ENCODE results near the gene COL9A1. TPM values are rescaled to one million over a fixed set of nuclear protein-coding genes. Genes with fewer than 3 reads are reported as not detected.
"Not testable (repeated sequence)": the region's sequence is repeated elsewhere in the genome, so short reads cannot be mapped to it uniquely, and the experiment has no call there.

Gene COL9A1
- total RNA-seq, 1 experiment from 2014 or later, result not detected

DNA sequence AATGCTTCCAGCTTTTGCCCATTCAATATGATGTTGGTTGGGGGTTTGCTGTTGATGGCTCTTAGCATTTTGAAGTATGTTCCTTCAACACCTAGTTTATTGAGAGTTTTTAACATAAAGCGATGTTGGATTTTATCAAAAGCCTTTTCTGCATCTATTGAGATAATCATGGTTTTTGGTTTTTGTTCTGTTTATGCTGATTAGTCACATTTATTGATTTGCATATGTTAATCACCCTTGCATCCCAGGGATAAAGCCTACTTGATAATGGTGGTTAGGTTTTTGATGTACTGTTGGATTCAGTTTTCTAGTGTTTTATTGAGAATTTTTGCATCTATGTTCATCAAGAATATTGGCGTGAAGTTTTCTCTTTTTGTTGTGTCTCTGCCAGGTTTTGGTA lies 40.4 kb upstream of the COL9A1 start:
- no peaks in the 10 kb centered on the region for H3K9me3 ChIP-seq
- H3K36me3 Mint-ChIP-seq (ENCODE audit: insufficient read depth, unreplicated experiment), result no peaks in the 10 kb centered on the region
- no peak for DNase-seq
- POLR2A ChIA-PET, result no interaction called here
- no peaks in the 10 kb centered on the region for H3K27me3 ChIP-seq (replicated peaks; ENCODE audit: control insufficient read depth, insufficient read depth, low read length)
- CTCF ChIA-PET, result no interaction called here
- no peaks in the 10 kb centered on the region for H3K36me3 ChIP-seq (ENCODE audit: control insufficient read depth, insufficient read depth, low read length)
- no peaks in the 10 kb centered on the region for H3K9me3 Mint-ChIP-seq (ENCODE audit: unreplicated experiment)
- H3K27me3 Mint-ChIP-seq (ENCODE audit: insufficient read depth, unreplicated experiment), result peaks cover 13% of the 10 kb centered on the region
- H3K4me1 ChIP-seq, result no peaks in the 10 kb centered on the region
- H3K27ac Mint-ChIP-seq (ENCODE audit: unreplicated experiment), result no peak overlapping the region
- H3K4me3 Mint-ChIP-seq (ENCODE audit: unreplicated experiment), result no peak overlapping the region
- intact Hi-C loops (cut with micrococcal nuclease; ENCODE audit: unreplicated experiment), result no loop called here
- TF ChIP-seq, protein P1, sequence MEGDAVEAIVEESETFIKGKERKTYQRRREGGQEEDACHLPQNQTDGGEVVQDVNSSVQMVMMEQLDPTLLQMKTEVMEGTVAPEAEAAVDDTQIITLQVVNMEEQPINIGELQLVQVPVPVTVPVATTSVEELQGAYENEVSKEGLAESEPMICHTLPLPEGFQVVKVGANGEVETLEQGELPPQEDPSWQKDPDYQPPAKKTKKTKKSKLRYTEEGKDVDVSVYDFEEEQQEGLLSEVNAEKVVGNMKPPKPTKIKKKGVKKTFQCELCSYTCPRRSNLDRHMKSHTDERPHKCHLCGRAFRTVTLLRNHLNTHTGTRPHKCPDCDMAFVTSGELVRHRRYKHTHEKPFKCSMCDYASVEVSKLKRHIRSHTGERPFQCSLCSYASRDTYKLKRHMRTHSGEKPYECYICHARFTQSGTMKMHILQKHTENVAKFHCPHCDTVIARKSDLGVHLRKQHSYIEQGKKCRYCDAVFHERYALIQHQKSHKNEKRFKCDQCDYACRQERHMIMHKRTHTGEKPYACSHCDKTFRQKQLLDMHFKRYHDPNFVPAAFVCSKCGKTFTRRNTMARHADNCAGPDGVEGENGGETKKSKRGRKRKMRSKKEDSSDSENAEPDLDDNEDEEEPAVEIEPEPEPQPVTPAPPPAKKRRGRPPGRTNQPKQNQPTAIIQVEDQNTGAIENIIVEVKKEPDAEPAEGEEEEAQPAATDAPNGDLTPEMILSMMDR (IDR thresholded peaks at IDR 0.05; ENCODE audit: insufficient read depth in 1 of 2, low read depth in 1 of 2, low read length in 1 of 2, severe bottlenecking in 1 of 2, unreplicated experiment in 1 of 2), result no peak
- no TSS peak for BruUV-seq (replicated peaks)
- no peak overlapping the region for H3K4me3 ChIP-seq (ENCODE audit: low read depth, low read length)
- no peaks in the 10 kb centered on the region for H3K4me1 Mint-ChIP-seq (ENCODE audit: low read depth, unreplicated experiment)

DNA sequence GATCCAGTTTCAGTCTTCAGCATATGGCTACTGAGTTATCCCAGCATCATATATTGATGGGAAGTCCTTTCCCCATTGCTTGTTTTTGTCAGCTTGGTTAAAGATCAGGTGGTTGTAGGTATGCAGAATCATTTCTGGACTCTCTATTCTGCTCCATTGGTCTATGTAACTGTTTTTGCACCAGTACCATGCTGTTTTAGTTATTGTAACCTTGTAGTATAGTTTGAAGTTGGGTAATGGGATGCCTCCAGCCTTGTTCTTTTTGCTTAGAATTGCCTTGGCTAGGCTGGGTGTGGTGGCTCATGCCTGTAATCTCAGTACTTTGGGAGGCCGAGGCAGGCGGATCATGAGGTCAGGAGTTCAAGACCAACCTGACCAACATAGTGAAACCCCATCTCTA lies 36.9 kb upstream of the COL9A1 start:
- H3K4me1 Mint-ChIP-seq (ENCODE audit: low read depth, unreplicated experiment); H3K4me3 Mint-ChIP-seq (ENCODE audit: unreplicated experiment); H3K36me3 ChIP-seq (ENCODE audit: control insufficient read depth, insufficient read depth, low read length); BruUV-seq (replicated peaks); CTCF ChIA-PET; DNase-seq; H3K27me3 ChIP-seq (replicated peaks; ENCODE audit: control insufficient read depth, insufficient read depth, low read length); H3K4me1 ChIP-seq; H3K9me3 ChIP-seq; H3K27ac Mint-ChIP-seq (ENCODE audit: unreplicated experiment); H3K4me3 ChIP-seq (ENCODE audit: low read depth, low read length); POLR2A ChIA-PET; H3K9me3 Mint-ChIP-seq (ENCODE audit: unreplicated experiment); H3K36me3 Mint-ChIP-seq (ENCODE audit: insufficient read depth, unreplicated experiment); intact Hi-C loops (cut with micrococcal nuclease; ENCODE audit: unreplicated experiment): not testable (repeated sequence)
- H3K27me3 Mint-ChIP-seq (ENCODE audit: insufficient read depth, unreplicated experiment), result peaks cover 14% of the 10 kb centered on the region

DNA sequence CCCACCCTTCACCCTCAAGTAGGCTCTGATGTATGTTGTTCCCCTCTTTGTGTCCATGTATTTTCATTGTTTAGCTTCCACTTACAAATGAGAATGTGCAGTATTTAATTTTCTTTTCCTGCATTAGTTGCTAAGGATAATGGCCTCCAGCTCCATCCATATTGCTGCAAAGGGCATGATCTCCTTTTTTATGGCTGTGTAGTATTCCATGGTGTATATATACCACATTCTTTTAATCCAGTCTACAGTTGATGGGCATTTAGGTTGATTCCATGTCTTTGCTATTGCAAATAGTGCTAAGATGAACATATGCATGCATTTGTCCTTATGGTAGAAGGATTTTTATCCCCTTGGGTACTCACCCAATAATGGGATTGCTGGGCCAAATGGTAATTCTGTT lies 35.9 kb upstream of the COL9A1 start:
- Histone ChIP-seq H3K9me3 (no peaks in the 10 kb centered on the region), H3K27me3 (replicated peaks; ENCODE audit: control insufficient read depth, insufficient read depth, low read length) (no peaks in the 10 kb centered on the region), H3K4me3 (ENCODE audit: low read depth, low read length) (no peak overlapping the region), H3K36me3 (ENCODE audit: control insufficient read depth, insufficient read depth, low read length) (no peaks in the 10 kb centered on the region), H3K4me1 (peaks cover 3% of the 10 kb centered on the region; the same call in 1 of the 2 replicates)
- CTCF ChIA-PET, result no interaction called here
- H3K27ac Mint-ChIP-seq (ENCODE audit: unreplicated experiment), result no peak overlapping the region
- POLR2A ChIA-PET, result no interaction called here
- H3K9me3 Mint-ChIP-seq (ENCODE audit: unreplicated experiment), result no peaks in the 10 kb centered on the region
- intact Hi-C loops (cut with micrococcal nuclease; ENCODE audit: unreplicated experiment), result no loop called here
- TF ChIP-seq, protein P1 (IDR thresholded peaks at IDR 0.05; ENCODE audit: insufficient read depth in 1 of 2, low read depth in 1 of 2, low read length in 1 of 2, severe bottlenecking in 1 of 2, unreplicated experiment in 1 of 2), result no peak
- H3K4me3 Mint-ChIP-seq (ENCODE audit: unreplicated experiment), result no peak overlapping the region
- no peak for DNase-seq
- no peaks in the 10 kb centered on the region for H3K36me3 Mint-ChIP-seq (ENCODE audit: insufficient read depth, unreplicated experiment)
- peaks cover 7% of the 10 kb centered on the region for H3K27me3 Mint-ChIP-seq (ENCODE audit: insufficient read depth, unreplicated experiment)
- peaks cover 7% of the 10 kb centered on the region for H3K4me1 Mint-ChIP-seq (ENCODE audit: low read depth, unreplicated experiment)
- no TSS peak for BruUV-seq (replicated peaks)

GRCh38 chr6:70337743-70338105 lies 34.8 kb upstream of the COL9A1 start:
- no TSS peak for BruUV-seq (replicated peaks)
- H3K4me1 Mint-ChIP-seq (ENCODE audit: low read depth, unreplicated experiment), result peaks cover 7% of the 10 kb centered on the region
- no peak overlapping the region for H3K4me3 ChIP-seq (ENCODE audit: low read depth, low read length)
- TF ChIP-seq, protein P1 (IDR thresholded peaks at IDR 0.05; ENCODE audit: insufficient read depth in 1 of 2, low read depth in 1 of 2, low read length in 1 of 2, severe bottlenecking in 1 of 2, unreplicated experiment in 1 of 2), result no peak
- POLR2A ChIA-PET, result no interaction called here
- no peak for DNase-seq
- CTCF ChIA-PET, result interaction anchor here (0.6 to 1.0 kb wide), 2 partner anchors 27 to 143 kb away, joined by 3 to 4 read pairs; no protein-coding TSS in a partner anchor
- no peaks in the 10 kb centered on the region for H3K27me3 ChIP-seq (replicated peaks; ENCODE audit: control insufficient read depth, insufficient read depth, low read length)
- peaks cover 3% of the 10 kb centered on the region; the same call in 1 of the 2 replicates for H3K4me1 ChIP-seq
- H3K36me3 Mint-ChIP-seq (ENCODE audit: insufficient read depth, unreplicated experiment), result no peaks in the 10 kb centered on the region
- no peaks in the 10 kb centered on the region for H3K36me3 ChIP-seq (ENCODE audit: control insufficient read depth, insufficient read depth, low read length)
- intact Hi-C loops (cut with micrococcal nuclease; ENCODE audit: unreplicated experiment), result no loop called here
- peak overlapping the region; percentile 36 for H3K27ac Mint-ChIP-seq (ENCODE audit: unreplicated experiment)
- peaks cover 11% of the 10 kb centered on the region for H3K27me3 Mint-ChIP-seq (ENCODE audit: insufficient read depth, unreplicated experiment)
- no peaks in the 10 kb centered on the region for H3K9me3 Mint-ChIP-seq (ENCODE audit: unreplicated experiment)
- H3K4me3 Mint-ChIP-seq (ENCODE audit: unreplicated experiment), result peak overlapping the region; percentile 5
- no peaks in the 10 kb centered on the region for H3K9me3 ChIP-seq
